CD4-positive, alpha-beta T cell treated with Interleukin-4 for 1 hour (primary cell): ENCODE measurements around the gene WNT7B.
A peak's percentile ranks its signal among the peaks of the same experiment; 100 is the strongest.
"Not testable (repeated sequence)": the region's sequence is repeated elsewhere in the genome, so short reads cannot be mapped to it uniquely, and the experiment has no call there.

Experiments
- DNase-seq, 2 donors: peaks; one replicate each; pipeline ENCODE4 v3.0.0-alpha.2; 2020 to 2022

Gene WNT7B

GRCh38 chr22:46007848-46008261, 30.9 kb upstream of the WNT7B start:
- no peak for DNase-seq

GRCh38 chr22:46007003-46007847, 30.3 kb upstream of the WNT7B start:
- DNase-seq: peak in 1 of 2 donors; percentile 58

- peak; percentile 85 for DNase-seq
Measured at GRCh38 chr22:46006379-46007002, 29.5 kb upstream of the WNT7B start.

GRCh38 chr22:46005116-46005705, 28.2 kb upstream of the WNT7B start:
- not testable (repeated sequence) for DNase-seq

- peak; percentile 35 to 67 for DNase-seq
Measured at GRCh38 chr22:46004105-46004866, 27.3 kb upstream of the WNT7B start.

- no peak for DNase-seq
Measured at GRCh38 chr22:46003271-46004091, 26.5 kb upstream of the WNT7B start.

GRCh38 chr22:46002757-46003270, 25.9 kb upstream of the WNT7B start:
- no peak for DNase-seq

- no peak for DNase-seq
Measured at GRCh38 chr22:46001426-46002106, 24.6 kb upstream of the WNT7B start.

- no peak for DNase-seq
Measured at GRCh38 chr22:46001046-46001425, 24.1 kb upstream of the WNT7B start.

GRCh38 chr22:46000081-46001027, 23.4 kb upstream of the WNT7B start:
- DNase-seq: no peak

GRCh38 chr22:45999379-45999971, 22.5 kb upstream of the WNT7B start:
- DNase-seq: no peak

GRCh38 chr22:45998638-45999378, 21.8 kb upstream of the WNT7B start:
- no peak for DNase-seq

- DNase-seq: no peak
Measured at GRCh38 chr22:45997777-45998637, 21.0 kb upstream of the WNT7B start.

GRCh38 chr22:45997077-45997776, 20.3 kb upstream of the WNT7B start:
- peak; percentile 25 to 68 for DNase-seq

- DNase-seq: peak in 1 of 2 donors; percentile 73
Measured at GRCh38 chr22:45996241-45997076, 19.5 kb upstream of the WNT7B start.

GRCh38 chr22:45995405-45996101, 18.6 kb upstream of the WNT7B start:
- DNase-seq: no peak
